IPS-18c (cell line): Measurements from ENCODE around the gene B4GALNT1.

Source experiments
- H3K4me3 ChIP-seq: 2 replicates; pipeline ENCODE4 v1.7.0; 2013; ENCODE audit warnings: low read depth, mild to moderate bottlenecking, low read length, moderate library complexity; ENCODE audit not compliant: insufficient read depth
- H3K9me3 ChIP-seq: one replicate; pipeline ENCODE4 v1.6.1; 2013; ENCODE audit warnings: mild to moderate bottlenecking, low read length, moderate library complexity; ENCODE audit not compliant: control insufficient read depth, insufficient read depth

Gene B4GALNT1

DNA sequence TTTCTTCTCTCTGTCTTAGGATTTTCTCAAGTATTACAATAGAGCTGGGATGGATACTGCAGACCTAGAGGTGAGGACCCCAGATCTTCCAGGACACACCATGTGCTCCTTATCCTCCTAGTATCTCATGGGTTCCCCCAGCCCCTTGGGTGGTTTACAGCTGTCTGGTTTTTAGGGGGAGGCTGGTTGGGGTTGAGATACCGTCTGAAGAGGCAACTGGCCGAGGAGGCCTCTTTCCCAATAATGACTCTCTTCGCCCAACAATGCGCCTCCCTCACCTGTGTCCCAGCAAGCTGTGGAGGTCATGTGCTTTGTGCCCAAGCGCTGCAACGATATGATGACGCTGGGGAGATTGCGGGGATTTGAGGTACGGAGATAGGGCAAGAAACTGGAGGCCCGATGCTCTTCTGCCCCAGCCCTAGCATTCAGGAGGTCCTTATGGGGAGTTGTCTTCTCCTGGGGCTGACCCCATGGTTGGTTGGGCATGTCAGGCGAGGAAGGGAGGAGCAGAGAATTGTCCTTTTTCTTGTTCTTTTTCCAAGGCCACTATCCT, 18.0 kb downstream of the B4GALNT1 start:
- Histone ChIP-seq H3K9me3 (no peaks in the 10 kb centered on the region), H3K4me3 (no peak overlapping the region)

DNA sequence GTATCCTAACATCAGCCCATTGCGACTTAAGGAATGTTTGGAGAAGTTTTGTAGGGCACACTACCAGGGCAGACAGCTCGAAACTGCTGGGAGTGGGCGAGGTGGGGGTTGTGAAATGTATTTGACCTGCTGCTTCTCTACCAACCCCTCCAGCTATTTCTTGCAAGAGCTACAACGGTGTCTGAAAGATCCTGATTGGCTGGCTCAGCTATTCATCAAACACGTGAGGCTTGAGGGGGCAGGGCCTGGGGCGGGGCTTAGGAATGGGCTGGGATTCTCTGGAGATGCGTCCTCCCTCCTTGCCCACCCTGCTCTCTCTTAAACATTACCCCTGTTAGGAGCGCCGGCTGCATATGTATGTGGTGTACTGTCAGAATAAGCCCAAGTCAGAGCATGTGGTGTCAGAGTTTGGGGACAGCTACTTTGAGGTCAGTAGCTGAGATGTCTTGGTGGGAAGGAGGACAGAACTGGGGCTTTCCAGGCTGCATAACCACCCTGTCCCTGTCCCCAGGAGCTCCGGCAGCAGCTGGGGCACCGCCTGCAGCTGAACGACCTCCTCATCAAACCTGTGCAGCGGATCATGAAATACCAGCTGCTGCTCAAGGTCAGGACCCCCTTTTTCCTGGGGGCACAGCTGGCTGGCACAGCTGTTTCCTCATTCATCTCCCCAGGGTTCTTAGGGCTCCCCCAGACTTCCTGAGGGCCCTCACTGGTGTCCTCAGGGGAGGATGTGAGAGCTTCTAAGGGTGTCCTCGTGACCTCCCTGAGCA, 18.6 kb downstream of the B4GALNT1 start:
- H3K4me3 ChIP-seq = no peak overlapping the region; the same call in 1 of the 2 replicates
- no peaks in the 10 kb centered on the region for H3K9me3 ChIP-seq

DNA sequence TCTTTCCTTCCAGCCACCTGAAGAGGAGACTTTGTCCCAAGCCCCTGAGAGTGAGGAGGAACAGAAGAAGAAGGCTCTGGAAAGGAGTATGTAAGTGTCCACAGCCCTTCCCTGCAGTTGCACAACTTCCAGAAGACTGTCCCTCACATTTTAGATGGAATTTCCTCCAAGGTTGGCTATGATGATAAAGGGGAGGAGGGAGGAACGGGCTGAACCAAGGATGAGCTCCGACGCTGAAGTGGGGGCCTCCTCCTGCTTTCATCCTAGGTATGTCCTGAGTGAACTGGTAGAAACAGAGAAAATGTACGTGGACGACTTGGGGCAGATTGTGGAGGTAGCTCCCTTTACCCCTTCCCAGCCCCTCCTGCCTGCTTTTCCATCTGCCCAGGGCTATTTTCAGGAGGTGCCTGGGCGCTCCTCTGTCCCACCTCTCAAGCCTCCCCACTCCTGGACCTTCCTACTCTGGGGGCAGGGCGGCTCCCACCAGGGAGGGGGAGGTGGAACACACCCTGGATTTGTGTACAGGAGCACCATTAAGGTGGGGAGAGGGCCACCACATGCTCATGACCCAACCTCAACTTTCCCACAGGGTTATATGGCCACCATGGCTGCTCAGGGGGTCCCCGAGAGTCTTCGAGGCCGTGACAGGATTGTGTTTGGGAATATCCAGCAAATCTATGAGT, 19.4 kb downstream of the B4GALNT1 start:
- Histone ChIP-seq H3K9me3 (no peaks in the 10 kb centered on the region), H3K4me3 (no peak overlapping the region)

DNA sequence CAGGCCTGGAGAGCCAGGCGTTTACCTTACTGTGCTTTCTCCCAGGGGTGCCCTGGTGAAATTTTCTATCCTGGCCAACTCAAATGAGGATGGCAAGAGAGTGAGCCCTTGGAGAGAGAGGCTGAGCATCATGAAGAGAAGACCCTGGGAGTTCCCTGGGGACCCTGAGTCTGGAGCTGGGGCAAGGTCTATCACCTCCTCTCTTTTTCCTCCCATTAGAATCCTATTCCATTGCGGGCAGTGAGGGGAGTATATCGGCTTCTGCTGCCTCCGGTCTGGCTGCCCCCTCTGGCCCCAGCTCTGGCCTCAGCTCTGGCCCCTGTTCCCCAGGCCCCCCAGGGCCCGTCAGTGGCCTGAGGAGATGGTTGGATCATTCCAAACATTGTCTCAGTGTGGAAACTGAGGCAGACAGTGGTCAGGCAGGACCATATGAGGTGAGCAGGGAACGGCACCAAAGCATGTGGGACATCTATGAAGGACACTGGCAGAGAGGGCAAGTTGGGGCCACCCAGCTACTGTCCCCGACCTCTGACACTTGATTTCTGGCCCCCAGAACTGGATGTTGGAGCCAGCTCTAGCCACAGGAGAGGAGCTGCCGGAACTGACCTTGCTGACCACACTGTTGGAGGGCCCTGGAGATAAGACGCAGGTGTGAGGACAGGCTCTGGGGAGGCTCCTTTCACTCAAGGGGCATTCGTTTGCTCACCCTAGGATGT, 20.1 kb downstream of the B4GALNT1 start:
- Histone ChIP-seq H3K4me3 (no peak overlapping the region; the same call in 1 of the 2 replicates), H3K9me3 (no peaks in the 10 kb centered on the region)

DNA sequence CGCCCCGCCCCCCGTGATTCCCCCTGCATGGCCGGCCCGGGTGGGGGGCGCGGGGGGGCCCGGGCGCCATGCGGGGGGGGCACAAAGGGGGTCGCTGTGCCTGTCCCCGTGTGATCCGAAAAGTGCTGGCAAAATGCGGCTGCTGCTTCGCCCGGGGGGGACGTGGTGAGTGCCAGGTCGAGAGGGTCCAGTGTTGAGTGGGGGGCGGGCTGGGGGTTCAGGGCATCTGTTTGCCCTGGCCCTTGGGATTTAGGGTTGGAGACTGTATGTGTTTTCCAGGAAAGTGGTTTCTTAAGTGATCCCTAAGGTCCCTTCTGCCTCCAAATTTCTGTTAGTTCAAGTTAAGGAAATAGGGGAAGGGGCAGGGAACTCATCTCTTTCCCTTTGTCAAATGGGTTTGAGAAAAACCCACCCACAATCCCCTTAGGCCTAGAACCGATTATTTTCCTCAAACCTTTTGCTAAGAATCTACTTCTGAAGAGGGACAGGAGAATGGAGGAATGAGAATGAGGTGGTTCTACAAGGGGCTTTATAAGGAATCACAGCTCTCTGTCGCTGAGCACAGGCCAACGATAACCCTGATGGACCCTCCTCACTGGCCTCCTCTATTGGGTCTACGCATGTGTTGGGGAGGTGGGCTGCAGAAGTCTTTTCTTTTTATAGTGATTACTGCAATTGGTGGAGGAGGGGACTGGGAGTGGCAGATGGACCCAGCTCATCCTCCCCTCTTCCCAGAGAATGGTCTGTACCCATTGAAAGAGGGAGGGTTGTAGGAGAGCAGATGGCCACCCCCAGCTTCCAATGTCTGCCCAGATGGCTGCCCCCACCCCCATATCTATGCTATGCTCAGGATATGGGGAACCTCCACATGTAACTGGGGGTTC, 20.9 kb downstream of the B4GALNT1 start:
- H3K9me3 ChIP-seq = peaks cover 2% of the 10 kb centered on the region
- H3K4me3 ChIP-seq = peak overlapping the region; percentile 51

DNA sequence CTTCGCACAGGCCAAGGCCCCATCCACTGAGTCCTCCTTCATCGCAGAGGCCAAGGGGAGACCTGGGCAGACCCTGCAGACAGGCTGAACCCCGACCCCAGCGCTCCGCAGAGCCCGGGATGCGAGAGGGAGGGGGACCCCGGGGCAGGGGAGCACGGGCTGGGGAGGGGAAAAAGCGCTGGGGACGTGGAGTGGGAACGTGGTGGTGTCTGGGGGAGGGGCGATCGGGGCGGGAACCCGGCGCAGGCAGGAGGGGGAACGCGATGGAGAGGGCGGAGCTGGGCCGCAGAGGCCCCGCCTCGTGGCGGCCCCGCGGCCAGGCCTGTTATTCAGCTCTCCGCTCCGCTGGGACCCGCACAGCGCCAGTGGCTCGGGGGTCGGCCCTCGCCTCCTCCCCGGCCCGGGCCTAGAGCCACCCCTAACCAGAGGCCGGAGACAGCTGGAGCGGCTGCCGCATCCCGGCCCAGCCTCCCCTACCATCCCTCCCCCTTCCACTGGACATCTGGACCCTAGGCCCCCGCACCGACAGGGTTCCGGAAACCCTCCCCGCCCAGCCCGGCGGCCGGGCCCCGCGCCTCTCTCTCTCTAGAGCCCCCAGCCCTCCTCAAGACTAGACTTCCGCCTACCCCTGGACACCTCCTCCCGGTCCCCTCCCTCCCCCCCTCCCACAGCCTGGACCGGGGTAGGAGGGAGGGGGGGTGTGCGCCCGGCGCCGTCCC, 21.7 kb downstream of the B4GALNT1 start, which contains the start of gene ARHGEF25:
TSS of gene ARHGEF25 (plus strand) at position 328 of the 719 bp plus-strand sequence. CDS start 460 bp downstream, outside the sequence.
- peaks cover 2% of the 10 kb centered on the region for H3K9me3 ChIP-seq
- H3K4me3 ChIP-seq = peak within 1 kb of the TSS; percentile 72

DNA sequence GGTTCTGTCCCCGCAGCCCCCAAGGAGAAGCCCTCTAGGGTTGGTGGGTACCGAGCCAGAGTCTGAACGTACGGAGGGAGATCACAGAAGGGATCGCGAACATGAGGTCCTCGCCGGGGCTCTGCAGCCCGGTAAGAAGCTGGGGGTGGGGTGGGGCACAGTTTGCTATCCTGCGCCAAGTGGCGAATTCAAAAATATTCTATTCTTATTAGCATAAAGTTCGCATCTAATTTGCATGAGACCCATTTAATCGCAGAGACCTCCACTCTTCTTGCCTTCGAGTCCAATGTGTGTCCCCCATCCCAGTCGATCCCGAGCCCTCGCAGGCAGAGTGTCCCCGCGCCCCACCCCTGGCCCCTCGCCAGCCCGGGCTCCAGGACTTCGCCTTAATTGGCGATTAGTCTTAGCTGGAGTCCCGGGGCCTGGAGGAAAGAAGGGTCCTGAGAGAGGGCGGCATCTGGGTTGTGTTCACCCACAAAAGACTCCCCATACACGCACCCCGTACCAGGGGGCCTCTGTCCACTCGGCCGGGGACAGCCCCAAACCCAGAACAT, 22.4 kb downstream of the B4GALNT1 start:
- peak overlapping the region; percentile 72 for H3K4me3 ChIP-seq
- H3K9me3 ChIP-seq = peaks cover 2% of the 10 kb centered on the region

DNA sequence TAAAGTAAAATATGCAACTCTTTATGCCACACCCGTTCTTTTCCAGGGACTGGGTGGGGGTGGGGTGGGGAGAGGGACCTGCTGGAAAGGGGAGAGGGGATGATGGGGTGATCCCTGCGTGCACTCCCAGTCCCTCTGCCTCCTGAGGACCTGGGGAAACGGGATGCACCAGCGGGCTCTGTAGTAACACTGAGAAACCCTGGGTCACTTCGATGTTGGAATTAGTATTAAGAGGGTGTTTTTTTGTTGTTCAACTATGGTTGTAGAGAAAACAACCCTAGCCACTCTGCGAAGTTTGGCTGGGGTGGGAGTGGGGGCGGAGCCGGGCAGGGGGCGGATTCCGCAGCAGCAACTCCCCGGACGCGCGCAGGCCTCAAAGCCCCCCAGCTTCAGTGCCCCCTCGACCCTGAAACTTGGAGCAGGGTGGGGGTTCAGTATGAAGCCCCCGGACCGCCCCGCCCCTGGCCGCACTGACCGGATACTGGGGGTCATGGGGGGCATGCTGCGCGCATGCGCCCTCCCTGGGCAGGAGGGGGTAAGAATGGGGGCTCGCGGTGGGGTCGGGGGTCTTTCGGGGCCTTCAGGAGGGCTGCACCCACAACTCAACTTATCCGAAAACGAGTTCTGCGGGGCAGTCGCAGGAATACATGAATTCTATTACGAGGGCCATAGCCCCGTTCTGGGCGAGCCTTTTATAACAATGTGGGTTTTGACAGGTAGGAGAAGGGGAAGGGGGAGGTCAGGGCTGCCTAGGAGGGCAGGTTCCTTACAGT, 23.0 kb downstream of the B4GALNT1 start:
- Histone ChIP-seq H3K9me3 (peaks cover 2% of the 10 kb centered on the region), H3K4me3 (peak overlapping the region; percentile 72)

DNA sequence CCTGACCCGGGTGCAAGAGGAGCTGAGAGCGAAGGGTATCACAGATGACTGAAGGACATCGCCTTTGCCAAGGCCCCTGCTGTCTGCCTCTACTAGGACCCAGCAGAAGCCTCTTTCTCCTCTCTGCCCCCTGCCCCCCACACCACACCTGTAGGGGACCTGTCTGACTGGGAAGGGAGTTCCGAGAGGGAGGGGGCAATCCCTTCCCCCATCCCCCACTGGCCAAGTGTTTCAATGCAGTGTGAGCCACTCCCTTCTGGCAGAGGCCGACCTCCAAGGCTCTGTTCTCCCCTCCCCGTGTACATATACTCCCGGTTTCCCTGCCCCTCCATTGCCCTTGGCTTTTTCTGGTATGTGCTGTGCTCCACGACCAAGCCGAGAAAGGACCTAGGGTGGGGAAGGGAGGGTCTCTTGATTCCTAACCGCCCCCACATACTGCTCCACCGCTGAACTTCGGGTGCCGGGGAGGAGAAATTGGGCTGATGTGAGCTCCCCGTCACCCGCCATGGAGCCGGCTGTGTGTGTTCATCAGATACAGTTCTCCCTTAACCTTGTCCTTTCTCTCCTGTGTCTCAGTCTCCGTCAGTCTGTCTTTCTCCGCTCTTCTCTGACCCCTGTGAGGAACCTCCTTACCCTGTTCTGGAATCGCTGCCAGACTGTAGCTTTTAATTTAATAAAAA, 23.8 kb downstream of the B4GALNT1 start:
- peaks cover 2% of the 10 kb centered on the region for H3K9me3 ChIP-seq
- H3K4me3 ChIP-seq = peak overlapping the region; percentile 72

DNA sequence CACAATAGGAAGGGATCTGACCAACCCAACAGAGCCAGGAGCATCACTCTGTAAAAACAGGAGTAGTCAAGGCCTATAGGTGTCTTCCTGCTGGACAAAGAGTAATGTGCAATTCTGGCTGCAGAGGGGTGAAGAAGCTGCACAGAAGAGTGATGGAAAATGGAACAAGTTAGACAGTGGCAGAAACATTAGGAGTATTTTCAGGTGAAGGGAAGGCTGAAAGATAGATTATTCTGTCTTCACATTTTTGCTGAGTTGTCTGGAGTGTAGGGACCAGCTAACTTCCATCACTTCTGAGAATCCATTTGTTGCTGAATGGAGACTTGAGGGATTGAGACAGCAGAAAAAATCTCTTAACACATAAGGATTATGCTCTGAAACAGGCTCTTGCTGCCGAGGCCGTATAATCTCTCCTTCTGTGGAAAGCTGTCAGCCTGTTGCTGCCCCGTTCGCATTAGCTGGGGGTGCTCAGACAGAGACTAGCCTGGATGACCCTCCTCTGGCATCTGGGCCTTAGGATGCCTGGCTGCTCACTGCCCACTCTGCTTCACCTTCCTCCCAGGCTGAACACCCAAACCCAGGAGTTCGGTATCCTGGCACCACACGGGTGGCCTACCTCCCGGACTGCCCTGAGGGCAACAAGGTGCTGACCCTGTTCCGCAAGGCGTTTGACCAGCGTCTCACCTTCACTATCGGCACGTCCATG, 24.9 kb downstream of the B4GALNT1 start:
- H3K4me3 ChIP-seq = no peak overlapping the region
- H3K9me3 ChIP-seq = peaks cover 2% of the 10 kb centered on the region

DNA sequence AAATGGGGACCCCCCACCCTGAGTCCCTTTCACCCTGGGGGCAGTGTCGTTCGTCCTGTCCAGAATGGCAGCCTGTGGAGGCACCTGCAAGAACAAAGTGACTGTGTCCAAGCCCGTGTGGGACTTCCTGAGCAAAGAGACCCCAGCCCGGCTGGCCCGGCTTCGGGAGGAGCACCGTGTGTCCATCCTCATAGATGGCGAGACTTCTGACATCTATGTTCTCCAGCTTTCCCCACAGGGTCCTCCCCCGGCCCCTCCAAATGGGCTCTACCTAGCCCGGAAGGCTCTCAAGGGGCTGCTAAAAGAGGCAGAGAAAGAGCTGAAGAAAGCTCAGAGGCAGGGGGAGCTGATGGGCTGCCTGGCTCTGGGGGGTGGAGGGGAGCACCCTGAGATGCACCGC, 26.2 kb downstream of the B4GALNT1 start:
- Histone ChIP-seq H3K4me3 (no peak overlapping the region), H3K9me3 (peaks cover 2% of the 10 kb centered on the region)

DNA sequence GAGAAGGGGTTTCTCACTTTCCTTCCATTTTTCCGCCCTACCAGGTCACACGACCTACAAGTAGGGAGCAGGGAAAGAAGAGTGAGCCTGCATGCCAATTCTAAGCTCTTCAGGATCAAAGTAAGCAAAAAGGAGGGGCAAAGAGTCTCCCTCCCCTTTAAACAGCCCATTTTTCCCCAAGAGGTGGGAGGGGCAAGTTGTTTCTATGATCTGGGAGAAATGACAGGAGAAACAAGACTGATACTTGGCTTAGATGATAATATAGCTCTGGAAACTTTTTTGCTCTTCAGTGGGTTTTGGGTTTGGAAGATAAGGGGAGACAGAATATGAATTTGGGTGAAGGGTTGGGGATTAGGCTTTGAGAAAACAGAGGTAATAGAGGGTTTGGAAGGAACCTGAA, 26.6 kb downstream of the B4GALNT1 start:
- Histone ChIP-seq H3K4me3 (no peak overlapping the region), H3K9me3 (peaks cover 2% of the 10 kb centered on the region)

DNA sequence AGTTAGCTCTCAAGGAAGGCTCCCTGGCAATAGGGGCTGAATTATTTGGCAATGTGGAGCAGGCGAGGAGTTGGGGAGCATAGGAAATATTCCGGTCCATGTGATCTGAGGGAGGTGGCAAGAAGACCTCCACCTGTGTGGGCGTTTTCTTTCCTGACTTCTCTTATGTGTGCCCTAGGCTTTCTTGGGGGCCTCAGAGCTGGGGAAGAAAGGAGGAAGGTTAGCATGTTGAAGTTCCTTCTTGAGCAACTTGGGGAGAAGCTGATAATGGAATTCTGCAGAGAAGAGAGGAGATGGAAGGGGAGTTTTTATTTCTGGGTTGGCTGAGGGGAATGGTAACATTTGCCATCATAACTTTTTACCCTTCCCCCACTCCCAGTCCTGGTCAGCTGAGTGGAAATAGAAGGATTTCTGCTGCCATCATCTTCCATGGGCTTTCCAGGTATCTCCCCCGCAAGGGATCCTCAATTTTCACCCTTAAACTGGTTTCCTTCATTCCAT, 27.1 kb downstream of the B4GALNT1 start:
- Histone ChIP-seq H3K4me3 (peak overlapping the region; percentile 78; the same call in 1 of the 2 replicates), H3K9me3 (peaks cover 2% of the 10 kb centered on the region)
